ENCODE results near the gene PWWP2B. TPM values are rescaled to one million over a fixed set of nuclear protein-coding genes. Genes with fewer than 3 reads are reported as not detected.

The PWWP2B gene
- total and polyA plus RNA-seq, 2 of the 8 experiments (the other 6 are each of a cell fraction or from before 2014, with no cell fraction given), result 5.3 to 10.8 TPM

DNA sequence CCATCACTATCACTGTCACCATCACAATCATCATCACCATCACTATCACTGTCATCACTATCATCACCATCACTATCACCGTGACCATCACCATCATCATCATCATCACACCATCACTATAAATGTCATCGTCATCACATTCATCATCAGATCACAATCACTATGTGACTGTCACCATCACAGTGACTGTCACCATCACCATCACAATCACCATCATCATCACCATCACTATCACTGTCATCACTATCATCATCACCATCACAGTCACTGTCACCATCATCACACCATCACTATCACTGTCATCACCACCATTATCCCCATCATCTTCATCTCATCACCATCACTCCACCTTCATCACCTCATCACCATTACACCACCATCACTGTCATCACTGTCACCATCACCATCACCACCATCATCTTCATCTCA lies 31.0 kb downstream of the PWWP2B start:
- peaks cover 0 to 11% (median 1%) of the 10 kb centered on the region in 4 experiments; a peak in 4 of 7 replicates for H3K4me1 ChIP-seq (replicated peaks in 1 of 4; ENCODE audit: control insufficient read depth in 3 of 4, insufficient read depth in 4 of 4, low read length in 3 of 4)
- no peak overlapping the region for H3K4ac ChIP-seq (replicated peaks; ENCODE audit: insufficient read length, low read depth, low read length)
- peaks cover 11% of the 10 kb centered on the region; the same call in 1 of the 2 replicates for H3K23me2 ChIP-seq (ENCODE audit: low read depth, low read length)
- no peak overlapping the region for H2AFZ ChIP-seq (ENCODE audit: low read length)
- H3K36me3 ChIP-seq (ENCODE audit: control insufficient read depth in 2 of 4, insufficient read depth in 4 of 4, low read length in 3 of 4), result no peaks in the 10 kb centered on the region; a peak in 1 of 8 replicates
- no peaks in the 10 kb centered on the region for H3K79me2 ChIP-seq (ENCODE audit: control insufficient read depth in 1 of 2, insufficient read depth in 2 of 2, low read length in 2 of 2)
- H3K18ac ChIP-seq (ENCODE audit: extremely low read depth, low read length), result no peak overlapping the region
- H2BK15ac ChIP-seq (ENCODE audit: low read length), result no peak overlapping the region
- no peak for FAIRE-seq
- ChIA-PET CTCF (ENCODE audit: partially characterized antibody) (no interaction called here), POLR2A (ENCODE audit: partially characterized antibody) (no interaction called here)
- H3K56ac ChIP-seq (replicated peaks; ENCODE audit: insufficient read length, low read depth, low read length), result no peak overlapping the region
- H3K14ac ChIP-seq (ENCODE audit: insufficient read length), result no peak overlapping the region
- peaks cover 0 to 5% of the 10 kb centered on the region in 2 experiments; a peak in 1 of 4 replicates for H3K9me3 ChIP-seq (ENCODE audit: insufficient read depth in 2 of 2, low read depth in 1 of 2, low read length in 1 of 2)
- H3K27me3 ChIP-seq (replicated peaks in 1 of 4; ENCODE audit: control insufficient read depth in 3 of 4, extremely low read depth in 1 of 4, insufficient read depth in 3 of 4, low read length in 3 of 4), result no peaks in the 10 kb centered on the region
- H2BK120ac ChIP-seq (replicated peaks; ENCODE audit: low read depth, low read length), result no peak overlapping the region
- no peak overlapping the region for H3K4me3 ChIP-seq (ENCODE audit: extremely low read depth in 1 of 4, insufficient read depth in 2 of 4, low read depth in 3 of 4, low read length in 4 of 4)
- no peak overlapping the region for H2BK20ac ChIP-seq (ENCODE audit: low read length)
- H3K23ac ChIP-seq (ENCODE audit: insufficient read length), result no peak overlapping the region
- H3K27ac ChIP-seq (ENCODE audit: low read depth, low read length), result no peak overlapping the region
- no peak overlapping the region for H3K4me2 ChIP-seq (ENCODE audit: insufficient read depth in 1 of 2, low read depth in 2 of 2, low read length in 2 of 2)
- no peak overlapping the region for H4K5ac ChIP-seq (ENCODE audit: insufficient read length, low read depth, low read length)
- H3K9ac ChIP-seq (replicated peaks in 1 of 4; ENCODE audit: extremely low read depth in 1 of 4, low read depth in 3 of 4, low read length in 3 of 4), result no peak overlapping the region; a peak in 1 of 7 replicates
- 96% methylated on average over 2 of the region's 2 CpGs; no CpG with 5 or more reads in 1 of the 2 experiments for WGBS, 2 experiments (ENCODE audit: extremely low coverage in 1 of 2, insufficient coverage in 1 of 2, insufficient read length in 1 of 2, insufficient replicate concordance in 2 of 2, low coverage in 1 of 2, low lambda C conversion rate in 2 of 2, missing lambda C conversion rate in 1 of 2)
- H4K91ac ChIP-seq (replicated peaks; ENCODE audit: insufficient read length, low read length), result peak overlapping the region; percentile 21
- no peak overlapping the region for H2BK5ac ChIP-seq (ENCODE audit: low read depth, low read length)
- H4K20me1 ChIP-seq (replicated peaks in 1 of 2; ENCODE audit: control insufficient read depth in 1 of 2, insufficient read depth in 2 of 2, low read length in 2 of 2), result peaks cover 0 to 16% of the 10 kb centered on the region in 2 experiments
- TF ChIP-seq, protein P1, sequence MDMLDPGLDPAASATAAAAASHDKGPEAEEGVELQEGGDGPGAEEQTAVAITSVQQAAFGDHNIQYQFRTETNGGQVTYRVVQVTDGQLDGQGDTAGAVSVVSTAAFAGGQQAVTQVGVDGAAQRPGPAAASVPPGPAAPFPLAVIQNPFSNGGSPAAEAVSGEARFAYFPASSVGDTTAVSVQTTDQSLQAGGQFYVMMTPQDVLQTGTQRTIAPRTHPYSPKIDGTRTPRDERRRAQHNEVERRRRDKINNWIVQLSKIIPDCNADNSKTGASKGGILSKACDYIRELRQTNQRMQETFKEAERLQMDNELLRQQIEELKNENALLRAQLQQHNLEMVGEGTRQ (IDR thresholded peaks at IDR 0.05; ENCODE audit: low read length), result no peak
- TF ChIP-seq SIN3A (conservative IDR thresholded peaks at IDR 0.05 in 1 of 2, IDR thresholded peaks at IDR 0.05 in 1 of 2; ENCODE audit: low read depth in 1 of 2, low read length in 2 of 2), result no peak
- no peak for TF ChIP-seq CBX8 (IDR thresholded peaks at IDR 0.05; ENCODE audit: borderline replicate concordance, low read depth, low read length)
- H4K8ac ChIP-seq (ENCODE audit: extremely low read depth, insufficient read depth, low read length), result no peak overlapping the region
- H3K79me1 ChIP-seq (ENCODE audit: low read depth, low read length), result 0 out of 2 replicates have a peak, but pooled peaks cover 5% of the 10 kb centered on the region
- H2BK12ac ChIP-seq (ENCODE audit: low read depth, low read length), result no peak overlapping the region
- peak overlapping the region; percentile 60; the same call in 1 of the 2 replicates for H2AK5ac ChIP-seq (ENCODE audit: low read depth, low read length)
- no peak for DNase-seq (ENCODE audit: low read depth in 1 of 2, low spot score in 2 of 2)

All from H1 (cell line).